GM18873 (cell line): ENCODE measurements around the gene AP4B1.

ENCODE experiments used
- ATAC-seq: cut with Tn5 transposase; IDR thresholded peaks from one replicate; pipeline ENCODE4 v1.9.1; 2021; ENCODE audit warnings: mild to moderate bottlenecking, moderate library complexity, moderate number of reproducible peaks; ENCODE audit not compliant: unreplicated experiment, low FRiP score

Gene AP4B1

DNA sequence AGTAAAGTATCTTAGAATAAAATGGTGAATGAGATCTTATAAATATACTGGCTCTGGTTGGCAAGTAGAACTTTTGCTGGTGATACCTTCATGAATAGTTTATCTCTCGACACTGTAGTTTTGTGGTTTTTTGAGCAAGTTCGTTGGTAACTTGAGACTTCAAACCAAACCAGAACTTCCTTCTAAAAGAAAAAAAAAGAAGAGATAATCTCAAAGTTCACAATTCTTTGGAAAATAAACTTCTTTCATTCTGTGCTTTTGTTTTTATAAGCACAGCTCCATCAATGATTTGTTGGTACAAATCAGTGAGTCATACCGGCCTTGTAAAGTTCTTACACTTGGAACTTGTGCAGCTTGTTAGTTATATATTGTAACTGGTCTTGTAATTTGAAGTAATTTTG lies 26.9 kb upstream of the AP4B1 start:
- ATAC-seq: no peak

DNA sequence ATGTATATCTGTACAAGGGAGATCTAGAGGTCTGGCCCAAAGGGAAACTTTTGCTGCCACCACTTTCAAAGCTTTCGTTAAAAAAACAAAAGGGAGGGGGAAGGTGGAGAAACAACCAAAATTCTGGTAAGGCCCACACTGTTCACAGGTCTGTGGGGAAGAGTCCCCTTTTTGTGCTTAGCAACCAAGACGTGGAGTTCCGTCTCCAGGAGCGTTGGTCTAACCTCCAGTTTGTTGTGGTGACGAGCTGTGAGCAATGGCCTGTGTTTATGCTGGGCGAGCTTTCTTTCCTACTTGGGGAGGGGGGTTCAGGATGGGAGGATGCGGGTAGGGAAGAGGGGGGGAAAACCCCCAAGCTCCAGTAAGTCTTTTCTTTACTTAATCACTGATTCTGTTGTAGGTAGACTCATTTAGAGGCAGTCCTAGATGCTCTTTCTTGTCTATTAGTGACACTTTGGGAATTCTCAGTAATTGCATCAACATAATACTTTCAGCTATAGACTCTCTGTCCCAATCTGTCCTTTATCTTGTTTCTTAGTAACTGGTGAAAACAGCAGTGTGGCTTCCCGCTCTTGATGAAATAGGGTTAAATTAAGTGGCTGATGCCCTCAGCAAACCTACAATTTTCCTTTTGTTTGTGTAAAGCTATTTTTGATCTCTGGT lies 26.0 kb upstream of the AP4B1 start:
- no peak for ATAC-seq

DNA sequence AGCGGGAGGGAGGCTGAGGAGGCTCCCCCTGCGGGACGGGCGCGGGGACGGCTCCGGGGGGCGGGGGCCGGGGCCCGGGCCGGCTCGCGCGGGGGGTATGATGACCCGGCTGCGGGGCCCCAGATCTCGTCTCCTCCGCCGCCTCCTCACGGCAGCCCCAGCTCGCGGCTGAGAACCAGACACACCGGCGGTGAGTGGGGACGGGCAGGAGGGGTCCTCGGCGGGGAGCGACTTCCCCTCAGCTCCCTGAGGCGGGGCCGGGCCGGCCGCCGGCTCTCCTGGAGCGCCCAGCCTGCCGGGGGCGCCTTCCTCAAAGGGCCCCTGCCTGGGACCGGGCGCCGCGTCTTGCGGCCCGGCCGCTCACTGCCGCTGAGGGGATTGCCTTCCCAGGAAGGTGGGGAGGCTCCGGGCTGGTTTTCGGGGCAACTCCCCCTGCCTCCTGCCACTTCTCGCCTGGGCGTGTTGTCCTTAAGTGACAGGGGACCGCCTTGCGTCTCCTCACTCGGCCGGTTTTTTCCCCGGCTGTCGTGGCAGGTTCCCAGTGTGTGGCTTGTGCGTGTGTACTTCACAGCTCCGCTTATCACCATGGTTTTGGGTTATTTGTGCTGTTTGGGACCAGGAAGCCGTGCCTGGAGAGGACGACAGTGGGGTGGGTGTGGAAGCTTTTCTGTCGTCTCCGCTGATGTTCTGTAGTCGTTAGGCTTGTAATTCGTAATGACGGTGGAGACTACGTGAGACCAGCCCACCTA lies 25.3 kb upstream of the AP4B1 start:
- ATAC-seq: peak; percentile 29

DNA sequence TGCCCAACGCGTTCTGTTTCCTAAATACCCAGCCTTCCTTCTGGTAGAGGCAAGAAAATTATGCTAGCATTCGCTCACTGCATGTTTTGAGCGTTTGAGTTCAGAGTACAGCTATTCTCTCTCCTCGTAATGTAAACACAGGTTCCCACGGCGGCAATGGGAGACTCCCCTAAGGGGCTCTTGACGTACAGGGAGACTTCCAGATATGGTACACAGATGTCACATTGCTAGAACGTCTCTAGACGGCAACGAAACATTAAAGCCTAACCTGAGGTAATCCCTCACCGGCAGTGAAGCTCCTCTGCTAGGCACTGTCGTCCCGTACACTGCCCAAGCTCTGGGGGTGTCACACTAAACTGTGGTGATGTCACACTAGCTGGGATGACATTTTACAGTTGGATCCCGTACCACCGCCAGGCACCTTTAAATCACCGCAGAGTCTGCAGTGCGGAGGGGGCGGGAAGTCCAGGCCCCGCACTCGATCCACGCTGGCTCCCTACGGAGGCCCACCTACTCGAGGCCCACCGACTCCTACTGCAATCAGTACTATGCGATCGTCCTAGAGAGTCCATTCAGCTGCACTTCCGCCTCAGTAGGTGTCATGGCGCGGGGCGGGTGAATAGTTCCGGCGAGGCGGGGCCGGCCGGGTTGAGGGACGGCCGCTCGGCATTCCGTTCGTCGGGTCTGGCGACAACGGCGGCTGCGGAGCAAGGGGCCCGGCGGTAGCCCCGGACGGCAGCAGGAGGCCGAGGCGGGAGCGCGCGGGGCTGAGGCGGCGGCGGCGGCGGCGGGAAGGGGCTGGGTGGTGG lies 24.5 kb upstream of the AP4B1 start, which contains the start of gene HIPK1:
Gene HIPK1, plus strand, starts transcription at position 384 of the 809 bp plus-strand sequence.
- peak; percentile 72 for ATAC-seq

DNA sequence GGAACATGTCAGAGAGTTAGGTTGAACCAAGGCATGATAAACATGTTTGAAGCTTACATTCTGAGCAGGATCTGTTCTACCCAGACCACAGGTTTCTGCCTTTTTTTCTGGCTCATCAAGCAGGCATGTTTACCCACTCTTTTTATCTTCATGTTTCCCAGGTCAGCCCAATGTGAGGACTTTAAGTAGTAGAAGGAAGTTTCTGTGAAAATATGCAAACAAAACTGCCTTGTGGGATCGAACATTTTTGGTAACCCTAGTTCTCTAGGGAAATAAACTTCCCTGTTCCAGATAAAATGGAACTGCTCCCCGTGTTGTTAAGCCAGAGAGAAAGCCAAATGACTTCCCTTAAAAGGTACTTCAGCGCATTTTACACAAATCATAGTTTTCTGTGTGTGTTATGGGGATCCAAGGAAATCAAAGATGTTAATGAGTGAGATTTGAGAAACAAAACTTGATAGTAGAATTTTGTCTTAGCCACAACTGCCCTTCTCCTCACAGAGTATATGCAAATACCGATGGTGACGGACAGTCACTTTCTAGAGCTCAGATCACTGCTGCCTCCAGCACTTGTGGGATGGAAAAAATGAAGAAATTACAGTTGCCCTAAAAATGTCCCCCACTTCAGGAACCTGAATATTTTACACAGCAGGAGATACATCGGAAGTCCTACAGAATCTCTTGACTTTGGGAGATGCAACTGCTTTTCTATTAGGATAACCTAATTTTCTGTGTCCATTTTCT lies 23.8 kb upstream of the AP4B1 start:
- no peak for ATAC-seq

DNA sequence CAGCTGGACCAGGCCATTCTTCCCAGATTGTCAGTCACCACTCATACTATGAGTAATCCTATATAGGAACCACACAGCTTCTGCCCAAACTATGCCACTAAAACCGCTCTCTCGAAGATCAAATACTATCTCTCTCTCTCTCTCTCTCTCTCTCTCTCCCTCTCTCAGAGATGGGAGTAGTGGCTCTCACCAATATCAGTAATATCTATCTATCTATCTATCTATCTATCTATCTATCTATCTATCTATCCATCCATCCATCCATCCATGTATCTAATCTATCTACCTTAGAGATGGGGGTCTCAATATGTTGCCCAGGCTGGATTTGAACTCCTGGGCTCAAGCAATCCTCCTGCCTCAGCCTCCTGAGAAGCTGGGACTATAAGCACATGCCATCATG lies 19.9 kb upstream of the AP4B1 start:
- ATAC-seq: no peak

- ATAC-seq: no peak
Measured at GRCh38 chr1:113922957-113923356, 18.4 kb upstream of the AP4B1 start.

- ATAC-seq: no peak
Measured at GRCh38 chr1:113918243-113918642, 13.6 kb upstream of the AP4B1 start.

- no peak for ATAC-seq
Measured at GRCh38 chr1:113917400-113918082, 12.9 kb upstream of the AP4B1 start.

- no peak for ATAC-seq
Measured at GRCh38 chr1:113916974-113917373, 12.4 kb upstream of the AP4B1 start.

GRCh38 chr1:113913887-113914664 lies 9.5 kb upstream of the AP4B1 start:
- no peak for ATAC-seq

- no peak for ATAC-seq
Measured at GRCh38 chr1:113913312-113913668, 8.7 kb upstream of the AP4B1 start.

GRCh38 chr1:113912594-113913311 lies 8.2 kb upstream of the AP4B1 start:
- no peak for ATAC-seq

DNA sequence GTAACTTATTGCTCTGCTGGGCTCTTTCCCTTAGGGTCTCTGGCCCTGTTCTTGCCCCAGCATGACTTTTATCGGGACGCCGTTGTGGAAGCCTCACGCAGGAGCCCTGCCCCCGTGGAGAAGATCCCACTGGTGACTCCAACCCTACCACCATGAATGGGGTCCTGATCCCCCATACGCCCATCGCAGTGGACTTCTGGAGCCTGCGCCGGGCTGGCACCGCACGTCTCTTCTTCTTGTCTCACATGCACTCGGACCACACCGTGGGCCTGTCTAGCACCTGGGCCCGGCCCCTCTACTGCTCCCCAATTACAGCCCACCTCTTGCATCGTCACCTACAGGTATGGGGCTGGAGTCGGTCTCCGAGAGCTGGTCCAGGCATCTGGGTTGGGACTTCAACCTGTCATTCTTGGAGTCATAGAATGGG lies 849 bp upstream of the AP4B1 start:
- ATAC-seq: peak; percentile 3

DNA sequence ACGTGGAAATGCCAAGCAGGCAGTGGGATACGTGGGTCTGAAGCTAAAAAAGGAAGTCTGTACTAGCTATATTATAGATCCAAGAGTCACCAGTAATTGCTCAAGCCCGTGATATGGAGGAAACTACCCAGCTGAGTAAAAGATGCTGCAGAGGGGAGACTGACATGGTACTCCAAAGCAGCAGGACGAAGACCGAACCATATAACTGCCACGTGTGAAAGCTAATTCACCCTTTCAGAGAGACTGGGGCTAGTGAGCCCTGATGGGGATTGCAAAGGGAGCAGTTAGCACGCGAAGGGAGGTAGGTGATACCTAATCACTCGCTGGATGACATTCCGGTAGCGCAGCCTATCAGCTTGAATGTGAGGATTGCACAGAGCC lies 316 bp downstream of the AP4B1 start:
- peak; percentile 34 for ATAC-seq

DNA sequence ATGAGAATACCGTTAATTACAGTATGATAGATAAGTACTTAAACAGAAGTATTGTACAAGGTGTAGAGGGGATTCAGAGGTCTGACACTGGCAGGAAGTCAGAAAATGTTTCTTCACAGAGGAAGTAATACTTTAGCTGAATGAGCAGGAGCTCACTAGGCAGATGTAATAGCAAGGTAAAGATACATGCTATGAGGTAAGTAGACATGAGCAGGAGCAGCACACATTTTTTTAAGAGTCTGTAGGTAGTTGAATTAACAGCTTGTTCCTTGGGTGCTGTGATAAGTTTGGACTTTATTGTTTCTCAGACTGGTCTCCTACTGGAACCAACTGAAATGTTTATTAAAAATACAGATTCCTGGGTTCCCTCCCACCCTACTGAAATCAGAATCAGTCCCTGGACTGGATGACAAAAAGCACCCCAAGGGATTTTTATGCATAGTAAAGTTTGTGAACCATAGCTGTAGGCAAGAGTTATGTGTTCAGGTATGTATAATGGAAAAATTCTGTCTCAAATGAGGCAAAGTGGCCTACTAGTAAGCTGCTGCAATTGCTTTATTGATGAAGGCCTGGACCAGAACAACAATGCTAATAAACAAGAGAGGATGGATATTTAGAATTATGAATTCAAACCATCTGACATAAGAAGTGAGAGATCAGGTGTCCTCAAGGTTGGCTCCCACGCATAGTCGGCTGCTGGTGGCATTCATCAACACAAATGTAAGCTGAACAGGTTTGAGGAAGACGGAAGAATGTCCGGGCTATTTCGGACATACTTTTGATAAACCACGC lies 902 bp downstream of the AP4B1 start:
- no peak for ATAC-seq

DNA sequence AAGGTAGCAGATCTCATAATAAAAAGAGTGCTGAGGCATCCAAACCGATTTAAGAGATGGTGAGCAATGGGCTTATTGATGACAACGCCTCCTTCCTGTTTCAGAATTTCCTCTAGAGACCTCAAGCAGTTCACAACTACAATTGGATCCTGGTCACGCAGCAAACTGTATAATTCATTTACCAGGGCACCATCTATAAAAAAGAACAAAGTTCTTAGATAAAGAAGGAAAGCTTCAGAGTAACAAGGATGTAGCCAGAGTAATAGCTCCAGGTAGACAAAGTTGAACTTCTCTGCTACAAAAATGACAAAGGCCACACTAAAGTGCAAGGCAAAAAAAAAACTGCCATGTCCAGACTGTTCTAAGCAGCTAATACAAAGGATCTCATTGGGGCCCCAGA lies 3.4 kb downstream of the AP4B1 start:
- no peak for ATAC-seq

DNA sequence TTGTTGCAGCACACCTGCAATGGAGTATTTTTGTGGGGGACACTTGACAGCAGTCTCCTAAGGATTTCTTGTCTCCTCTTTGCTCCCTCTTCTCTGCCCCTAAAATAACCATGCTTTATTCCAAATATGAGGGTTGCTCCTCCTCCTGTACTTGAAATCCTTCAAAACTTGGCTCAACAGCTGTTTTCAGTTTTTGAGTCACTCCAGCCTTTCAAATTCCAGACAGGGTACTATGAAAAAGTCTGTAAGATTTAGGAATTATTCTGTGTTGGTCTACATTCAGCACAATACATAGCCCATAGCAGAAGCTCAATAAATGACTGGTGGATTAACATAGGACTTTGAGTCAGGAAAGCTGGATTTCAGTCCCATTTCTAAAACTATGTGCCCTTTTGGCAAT lies 5.5 kb downstream of the AP4B1 start:
- no peak for ATAC-seq
